Measurements from ENCODE around the gene ERGIC1. TPM values are rescaled to one million over a fixed set of nuclear protein-coding genes. Genes with fewer than 3 reads are reported as not detected.

Gene ERGIC1
- total RNA-seq, 1 experiment from 2014 or later, result 89.8 TPM

DNA sequence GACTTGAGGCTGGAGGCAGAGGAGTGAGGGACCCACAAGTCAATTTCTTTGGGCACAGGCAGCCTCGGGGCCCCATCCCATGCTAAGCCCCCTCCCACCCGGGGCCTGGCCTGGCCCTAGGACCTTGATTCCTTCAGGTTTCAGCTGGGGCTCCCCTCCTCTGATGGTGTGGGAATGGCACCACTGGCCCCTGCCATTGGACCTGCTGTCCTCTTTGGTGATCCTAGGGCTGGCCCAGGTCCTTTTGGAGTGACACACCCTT, 10.5 kb downstream of the ERGIC1 start:
- Mint-ChIP-seq H3K4me1 (peaks cover 29% of the 10 kb centered on the region), H3K36me3 (peaks cover 7% of the 10 kb centered on the region), H3K9me3 (no peaks in the 10 kb centered on the region), H3K27ac (no peak overlapping the region), H3K4me3 (no peak overlapping the region), H3K27me3 (ENCODE audit: low read depth) (no peaks in the 10 kb centered on the region)
- ChIA-PET POLR2A (no interaction called here), CTCF (interaction anchor here (0.5 to 0.6 kb wide), 2 partner anchors 15 to 95 kb away, joined by 3 read pairs; no protein-coding TSS in a partner anchor)
- TF ChIP-seq SOX15 (CRISPR knock-in tag; IDR thresholded peaks at IDR 0.05) (no peak), ESRRA (CRISPR knock-in tag; IDR thresholded peaks at IDR 0.05; ENCODE audit: borderline replicate concordance) (no peak), ELF4 (CRISPR knock-in tag; IDR thresholded peaks at IDR 0.05; ENCODE audit: low read depth) (no peak), ZNF263 (CRISPR knock-in tag; IDR thresholded peaks at IDR 0.05; ENCODE audit: low read depth) (no peak), FOXJ3 (CRISPR knock-in tag; IDR thresholded peaks at IDR 0.05; ENCODE audit: borderline replicate concordance) (no peak), ZNF138 (CRISPR knock-in tag; conservative IDR thresholded peaks at IDR 0.05) (no peak), ZNF396 (CRISPR knock-in tag; IDR thresholded peaks at IDR 0.05; ENCODE audit: borderline replicate concordance) (no peak), GABPB1 (CRISPR knock-in tag; IDR thresholded peaks at IDR 0.05) (no peak), HMGA2 (CRISPR knock-in tag; IDR thresholded peaks at IDR 0.05) (no peak), CBFB (CRISPR knock-in tag; IDR thresholded peaks at IDR 0.05; ENCODE audit: low read depth) (no peak), ZBTB21 (CRISPR knock-in tag; IDR thresholded peaks at IDR 0.05; ENCODE audit: borderline replicate concordance) (no peak), EMX1 (CRISPR knock-in tag; IDR thresholded peaks at IDR 0.05) (no peak)
- TF ChIP-seq, protein P1, sequence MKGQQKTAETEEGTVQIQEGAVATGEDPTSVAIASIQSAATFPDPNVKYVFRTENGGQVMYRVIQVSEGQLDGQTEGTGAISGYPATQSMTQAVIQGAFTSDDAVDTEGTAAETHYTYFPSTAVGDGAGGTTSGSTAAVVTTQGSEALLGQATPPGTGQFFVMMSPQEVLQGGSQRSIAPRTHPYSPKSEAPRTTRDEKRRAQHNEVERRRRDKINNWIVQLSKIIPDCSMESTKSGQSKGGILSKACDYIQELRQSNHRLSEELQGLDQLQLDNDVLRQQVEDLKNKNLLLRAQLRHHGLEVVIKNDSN (CRISPR knock-in tag; IDR thresholded peaks at IDR 0.05), result no peak
- TF ChIP-seq, protein P2, sequence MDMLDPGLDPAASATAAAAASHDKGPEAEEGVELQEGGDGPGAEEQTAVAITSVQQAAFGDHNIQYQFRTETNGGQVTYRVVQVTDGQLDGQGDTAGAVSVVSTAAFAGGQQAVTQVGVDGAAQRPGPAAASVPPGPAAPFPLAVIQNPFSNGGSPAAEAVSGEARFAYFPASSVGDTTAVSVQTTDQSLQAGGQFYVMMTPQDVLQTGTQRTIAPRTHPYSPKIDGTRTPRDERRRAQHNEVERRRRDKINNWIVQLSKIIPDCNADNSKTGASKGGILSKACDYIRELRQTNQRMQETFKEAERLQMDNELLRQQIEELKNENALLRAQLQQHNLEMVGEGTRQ (CRISPR knock-in tag; IDR thresholded peaks at IDR 0.05), result no peak
- TF ChIP-seq, protein P3, sequence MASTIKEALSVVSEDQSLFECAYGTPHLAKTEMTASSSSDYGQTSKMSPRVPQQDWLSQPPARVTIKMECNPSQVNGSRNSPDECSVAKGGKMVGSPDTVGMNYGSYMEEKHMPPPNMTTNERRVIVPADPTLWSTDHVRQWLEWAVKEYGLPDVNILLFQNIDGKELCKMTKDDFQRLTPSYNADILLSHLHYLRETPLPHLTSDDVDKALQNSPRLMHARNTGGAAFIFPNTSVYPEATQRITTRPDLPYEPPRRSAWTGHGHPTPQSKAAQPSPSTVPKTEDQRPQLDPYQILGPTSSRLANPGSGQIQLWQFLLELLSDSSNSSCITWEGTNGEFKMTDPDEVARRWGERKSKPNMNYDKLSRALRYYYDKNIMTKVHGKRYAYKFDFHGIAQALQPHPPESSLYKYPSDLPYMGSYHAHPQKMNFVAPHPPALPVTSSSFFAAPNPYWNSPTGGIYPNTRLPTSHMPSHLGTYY (CRISPR knock-in tag; IDR thresholded peaks at IDR 0.05), result no peak
- TF ChIP-seq, protein P4, sequence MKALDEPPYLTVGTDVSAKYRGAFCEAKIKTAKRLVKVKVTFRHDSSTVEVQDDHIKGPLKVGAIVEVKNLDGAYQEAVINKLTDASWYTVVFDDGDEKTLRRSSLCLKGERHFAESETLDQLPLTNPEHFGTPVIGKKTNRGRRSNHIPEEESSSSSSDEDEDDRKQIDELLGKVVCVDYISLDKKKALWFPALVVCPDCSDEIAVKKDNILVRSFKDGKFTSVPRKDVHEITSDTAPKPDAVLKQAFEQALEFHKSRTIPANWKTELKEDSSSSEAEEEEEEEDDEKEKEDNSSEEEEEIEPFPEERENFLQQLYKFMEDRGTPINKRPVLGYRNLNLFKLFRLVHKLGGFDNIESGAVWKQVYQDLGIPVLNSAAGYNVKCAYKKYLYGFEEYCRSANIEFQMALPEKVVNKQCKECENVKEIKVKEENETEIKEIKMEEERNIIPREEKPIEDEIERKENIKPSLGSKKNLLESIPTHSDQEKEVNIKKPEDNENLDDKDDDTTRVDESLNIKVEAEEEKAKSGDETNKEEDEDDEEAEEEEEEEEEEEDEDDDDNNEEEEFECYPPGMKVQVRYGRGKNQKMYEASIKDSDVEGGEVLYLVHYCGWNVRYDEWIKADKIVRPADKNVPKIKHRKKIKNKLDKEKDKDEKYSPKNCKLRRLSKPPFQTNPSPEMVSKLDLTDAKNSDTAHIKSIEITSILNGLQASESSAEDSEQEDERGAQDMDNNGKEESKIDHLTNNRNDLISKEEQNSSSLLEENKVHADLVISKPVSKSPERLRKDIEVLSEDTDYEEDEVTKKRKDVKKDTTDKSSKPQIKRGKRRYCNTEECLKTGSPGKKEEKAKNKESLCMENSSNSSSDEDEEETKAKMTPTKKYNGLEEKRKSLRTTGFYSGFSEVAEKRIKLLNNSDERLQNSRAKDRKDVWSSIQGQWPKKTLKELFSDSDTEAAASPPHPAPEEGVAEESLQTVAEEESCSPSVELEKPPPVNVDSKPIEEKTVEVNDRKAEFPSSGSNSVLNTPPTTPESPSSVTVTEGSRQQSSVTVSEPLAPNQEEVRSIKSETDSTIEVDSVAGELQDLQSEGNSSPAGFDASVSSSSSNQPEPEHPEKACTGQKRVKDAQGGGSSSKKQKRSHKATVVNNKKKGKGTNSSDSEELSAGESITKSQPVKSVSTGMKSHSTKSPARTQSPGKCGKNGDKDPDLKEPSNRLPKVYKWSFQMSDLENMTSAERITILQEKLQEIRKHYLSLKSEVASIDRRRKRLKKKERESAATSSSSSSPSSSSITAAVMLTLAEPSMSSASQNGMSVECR (CRISPR knock-in tag; IDR thresholded peaks at IDR 0.05; ENCODE audit: borderline replicate concordance), result no peak
- DNase-seq (ENCODE audit: low spot score) (no peak), ATAC-seq (no peak)

DNA sequence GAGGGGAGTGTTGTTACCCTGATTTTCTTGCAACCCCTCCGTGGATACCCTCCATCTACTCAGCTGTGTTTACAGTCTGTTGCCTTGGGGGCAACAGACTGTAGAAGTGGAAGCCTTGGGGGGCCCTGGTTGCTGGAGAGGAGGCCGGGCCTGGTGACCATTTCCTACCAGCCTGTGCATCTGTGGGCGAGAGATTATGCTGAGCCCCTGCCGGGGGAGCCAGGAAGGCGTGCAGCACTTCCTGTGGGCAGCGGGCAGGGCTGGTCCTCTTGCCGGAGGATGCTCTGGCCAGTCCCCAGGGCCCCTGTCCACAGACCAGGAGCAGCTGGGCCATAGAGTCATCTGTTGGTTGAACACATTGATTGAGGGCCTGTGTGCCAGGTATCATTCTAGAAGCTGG, 11.1 kb downstream of the ERGIC1 start:
- no peaks in the 10 kb centered on the region for H3K9me3 Mint-ChIP-seq
- H3K27me3 Mint-ChIP-seq (ENCODE audit: low read depth), result no peaks in the 10 kb centered on the region
- DNase-seq (ENCODE audit: low spot score) (no peak), ATAC-seq (no peak)
- POLR2A ChIA-PET, result no interaction called here
- CTCF ChIA-PET, result interaction anchor here (0.5 to 1.0 kb wide), 3 partner anchors 11 to 128 kb away, joined by 3 read pairs; partner anchors contain the start of gene ERGIC1
- H3K27ac Mint-ChIP-seq, result no peak overlapping the region
- peaks cover 7% of the 10 kb centered on the region for H3K36me3 Mint-ChIP-seq
- no peak overlapping the region for H3K4me3 Mint-ChIP-seq
- H3K4me1 Mint-ChIP-seq, result peaks cover 31% of the 10 kb centered on the region
- TF ChIP-seq FOXJ3 (CRISPR knock-in tag; IDR thresholded peaks at IDR 0.05; ENCODE audit: borderline replicate concordance), result no peak
- no peak for TF ChIP-seq SMAD3 (CRISPR knock-in tag; IDR thresholded peaks at IDR 0.05; ENCODE audit: borderline replicate concordance)
- TF ChIP-seq FOXK1 (CRISPR knock-in tag; IDR thresholded peaks at IDR 0.05), result no peak
- TF ChIP-seq ATF1 (CRISPR knock-in tag; IDR thresholded peaks at IDR 0.05), result no peak
- TF ChIP-seq, protein P5, sequence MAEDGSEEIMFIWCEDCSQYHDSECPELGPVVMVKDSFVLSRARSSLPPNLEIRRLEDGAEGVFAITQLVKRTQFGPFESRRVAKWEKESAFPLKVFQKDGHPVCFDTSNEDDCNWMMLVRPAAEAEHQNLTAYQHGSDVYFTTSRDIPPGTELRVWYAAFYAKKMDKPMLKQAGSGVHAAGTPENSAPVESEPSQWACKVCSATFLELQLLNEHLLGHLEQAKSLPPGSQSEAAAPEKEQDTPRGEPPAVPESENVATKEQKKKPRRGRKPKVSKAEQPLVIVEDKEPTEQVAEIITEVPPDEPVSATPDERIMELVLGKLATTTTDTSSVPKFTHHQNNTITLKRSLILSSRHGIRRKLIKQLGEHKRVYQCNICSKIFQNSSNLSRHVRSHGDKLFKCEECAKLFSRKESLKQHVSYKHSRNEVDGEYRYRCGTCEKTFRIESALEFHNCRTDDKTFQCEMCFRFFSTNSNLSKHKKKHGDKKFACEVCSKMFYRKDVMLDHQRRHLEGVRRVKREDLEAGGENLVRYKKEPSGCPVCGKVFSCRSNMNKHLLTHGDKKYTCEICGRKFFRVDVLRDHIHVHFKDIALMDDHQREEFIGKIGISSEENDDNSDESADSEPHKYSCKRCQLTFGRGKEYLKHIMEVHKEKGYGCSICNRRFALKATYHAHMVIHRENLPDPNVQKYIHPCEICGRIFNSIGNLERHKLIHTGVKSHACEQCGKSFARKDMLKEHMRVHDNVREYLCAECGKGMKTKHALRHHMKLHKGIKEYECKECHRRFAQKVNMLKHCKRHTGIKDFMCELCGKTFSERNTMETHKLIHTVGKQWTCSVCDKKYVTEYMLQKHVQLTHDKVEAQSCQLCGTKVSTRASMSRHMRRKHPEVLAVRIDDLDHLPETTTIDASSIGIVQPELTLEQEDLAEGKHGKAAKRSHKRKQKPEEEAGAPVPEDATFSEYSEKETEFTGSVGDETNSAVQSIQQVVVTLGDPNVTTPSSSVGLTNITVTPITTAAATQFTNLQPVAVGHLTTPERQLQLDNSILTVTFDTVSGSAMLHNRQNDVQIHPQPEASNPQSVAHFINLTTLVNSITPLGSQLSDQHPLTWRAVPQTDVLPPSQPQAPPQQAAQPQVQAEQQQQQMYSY (CRISPR knock-in tag; IDR thresholded peaks at IDR 0.05), result no peak
- TF ChIP-seq KAT7 (CRISPR knock-in tag; IDR thresholded peaks at IDR 0.05; ENCODE audit: borderline replicate concordance), result no peak
- no peak for TF ChIP-seq MXD4 (CRISPR knock-in tag; IDR thresholded peaks at IDR 0.05; ENCODE audit: borderline replicate concordance)
- TF ChIP-seq MYBL2 (CRISPR knock-in tag; IDR thresholded peaks at IDR 0.05), result no peak
- no peak for TF ChIP-seq ZNF396 (CRISPR knock-in tag; IDR thresholded peaks at IDR 0.05; ENCODE audit: borderline replicate concordance)
- TF ChIP-seq SOX15 (CRISPR knock-in tag; IDR thresholded peaks at IDR 0.05), result no peak
- no peak for TF ChIP-seq TCF7 (CRISPR knock-in tag; IDR thresholded peaks at IDR 0.05; ENCODE audit: low read depth)
- TF ChIP-seq, protein P6, sequence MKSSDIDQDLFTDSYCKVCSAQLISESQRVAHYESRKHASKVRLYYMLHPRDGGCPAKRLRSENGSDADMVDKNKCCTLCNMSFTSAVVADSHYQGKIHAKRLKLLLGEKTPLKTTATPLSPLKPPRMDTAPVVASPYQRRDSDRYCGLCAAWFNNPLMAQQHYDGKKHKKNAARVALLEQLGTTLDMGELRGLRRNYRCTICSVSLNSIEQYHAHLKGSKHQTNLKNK (CRISPR knock-in tag; IDR thresholded peaks at IDR 0.05), result no peak
- TF ChIP-seq JUN (CRISPR knock-in tag; IDR thresholded peaks at IDR 0.05), result no peak
